GM12892 (cell line): ENCODE measurements around the gene SLC6A2.

Experiments
- POLR2A ChIP-seq: IDR thresholded peaks from 2 replicates; pipeline ENCODE4 v1.6.1; 2011; ENCODE audit warnings: low read depth, low read length, control low read depth
- POLR2AphosphoS5 ChIP-seq: IDR thresholded peaks from 2 replicates; pipeline ENCODE4 v1.6.1; 2011; ENCODE audit warnings: low read depth, low read length, control low read depth
- TAF1 ChIP-seq: IDR thresholded peaks from 2 replicates; pipeline ENCODE4 v1.6.1; 2011; ENCODE audit warnings: low read depth, mild to moderate bottlenecking, control low read depth, low read length, borderline replicate concordance

- TF ChIP-seq POLR2A (no peak), POLR2AphosphoS5 (no peak), TAF1 (no peak)
Measured at GRCh38 chr16:55700961-55701360, 45.2 kb downstream of the SLC6A2 start.
